Measurements from ENCODE around the gene MUC22. TPM values are rescaled to one million over a fixed set of nuclear protein-coding genes. Genes with fewer than 3 reads are reported as not detected.

MUC22 gene
- total RNA-seq, 1 donor from 2014 or later, result 0.05 TPM

- FAIRE-seq, result no peak
- peaks cover 31% of the 10 kb centered on the region for H3K27me3 Mint-ChIP-seq (ENCODE audit: low read depth, unreplicated experiment)
- no peak overlapping the region for H2AFZ ChIP-seq (ENCODE audit: low read depth, low read length)
These were observed 39.3 kb upstream of the MUC22 start for GRCh38 chr6:30970946-30971345.

DNA sequence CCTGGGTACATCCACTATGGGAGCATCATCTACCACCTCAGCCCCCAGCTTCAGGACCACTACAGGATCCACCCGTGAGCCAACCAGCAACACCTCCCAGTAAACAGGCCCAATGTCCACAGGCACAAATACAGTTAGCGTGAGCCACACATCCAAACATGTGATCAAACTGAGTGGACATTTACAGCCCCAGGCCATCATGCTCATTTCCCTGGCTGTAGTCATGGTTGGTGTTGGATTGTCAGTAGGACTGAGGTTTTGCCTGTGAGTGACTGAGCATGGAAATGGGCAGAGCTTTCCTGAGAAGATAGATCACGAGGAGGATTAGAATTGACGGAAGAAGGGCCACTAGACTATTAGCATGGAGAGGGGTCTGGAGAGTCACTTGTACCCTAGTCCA, 37.5 kb upstream of the MUC22 start:
- no peak overlapping the region for H2AFZ ChIP-seq (ENCODE audit: low read depth, low read length)
- H3K36me3 Mint-ChIP-seq (ENCODE audit: low read depth, unreplicated experiment), result peaks cover 1% of the 10 kb centered on the region
- H4K20me1 ChIP-seq (ENCODE audit: insufficient read depth, low read length), result no peaks in the 10 kb centered on the region
- H3K4me3 Mint-ChIP-seq (ENCODE audit: unreplicated experiment), result no peak overlapping the region
- TF ChIP-seq EZH2 (IDR thresholded peaks at IDR 0.05; ENCODE audit: insufficient read depth, low read length), result no peak
- TF ChIP-seq CTCF (IDR thresholded peaks at IDR 0.05; ENCODE audit: insufficient read depth, low read depth, low read length), result no peak
- no peaks in the 10 kb centered on the region for H3K27me3 ChIP-seq (ENCODE audit: insufficient read depth, low read length)
- H3K36me3 ChIP-seq (ENCODE audit: insufficient read depth, low read length), result no peaks in the 10 kb centered on the region
- H3K27me3 Mint-ChIP-seq (ENCODE audit: low read depth, unreplicated experiment), result peaks cover 25% of the 10 kb centered on the region
- no peaks in the 10 kb centered on the region for H3K79me2 ChIP-seq (ENCODE audit: insufficient read depth, low read length)
- H3K9me3 ChIP-seq (ENCODE audit: insufficient read depth, low read depth, low read length), result no peaks in the 10 kb centered on the region
- DNase-seq (ENCODE audit: low read depth) (no peak), FAIRE-seq (no peak)
- peaks cover 6% of the 10 kb centered on the region for H3K9me3 Mint-ChIP-seq (ENCODE audit: unreplicated experiment)
- H3K4me3 ChIP-seq (ENCODE audit: insufficient read depth, low read depth, low read length), result no peak overlapping the region
- no peak overlapping the region for H3K4me2 ChIP-seq (ENCODE audit: low read length)
- H3K4me1 ChIP-seq (ENCODE audit: insufficient read depth, low read length), result no peaks in the 10 kb centered on the region
- no peak overlapping the region for H3K9ac ChIP-seq (ENCODE audit: low read length)
- H3K27ac ChIP-seq (ENCODE audit: low read depth, low read length), result no peak overlapping the region
- no peaks in the 10 kb centered on the region for H3K4me1 Mint-ChIP-seq (ENCODE audit: low read depth, unreplicated experiment)
- peak overlapping the region; percentile 22 for H3K27ac Mint-ChIP-seq (ENCODE audit: unreplicated experiment)

More at GRCh38 chr6:30970946-30971345, 39.3 kb upstream of the MUC22 start:
- Histone ChIP-seq H3K9me3 (ENCODE audit: insufficient read depth, low read depth, low read length) (no peaks in the 10 kb centered on the region), H3K9ac (ENCODE audit: low read length) (no peak overlapping the region), H3K79me2 (ENCODE audit: insufficient read depth, low read length) (no peaks in the 10 kb centered on the region), H3K4me3 (ENCODE audit: insufficient read depth, low read depth, low read length) (no peak overlapping the region), H3K27ac (ENCODE audit: low read depth, low read length) (no peak overlapping the region), H3K36me3 (ENCODE audit: insufficient read depth, low read length) (no peaks in the 10 kb centered on the region), H3K27me3 (ENCODE audit: insufficient read depth, low read length) (no peaks in the 10 kb centered on the region), H3K4me1 (ENCODE audit: insufficient read depth, low read length) (no peaks in the 10 kb centered on the region), H4K20me1 (ENCODE audit: insufficient read depth, low read length) (no peaks in the 10 kb centered on the region), H3K4me2 (ENCODE audit: low read length) (no peak overlapping the region)
- Mint-ChIP-seq H3K27ac (ENCODE audit: unreplicated experiment) (no peak overlapping the region), H3K9me3 (ENCODE audit: unreplicated experiment) (peaks cover 6% of the 10 kb centered on the region), H3K4me3 (ENCODE audit: unreplicated experiment) (no peak overlapping the region), H3K36me3 (ENCODE audit: low read depth, unreplicated experiment) (peaks cover 3% of the 10 kb centered on the region), H3K4me1 (ENCODE audit: low read depth, unreplicated experiment) (no peaks in the 10 kb centered on the region)
- no peak for TF ChIP-seq EZH2 (IDR thresholded peaks at IDR 0.05; ENCODE audit: insufficient read depth, low read length)
- no peak for TF ChIP-seq CTCF (IDR thresholded peaks at IDR 0.05; ENCODE audit: insufficient read depth, low read depth, low read length)
- DNase-seq (ENCODE audit: low read depth), result no peak

DNA sequence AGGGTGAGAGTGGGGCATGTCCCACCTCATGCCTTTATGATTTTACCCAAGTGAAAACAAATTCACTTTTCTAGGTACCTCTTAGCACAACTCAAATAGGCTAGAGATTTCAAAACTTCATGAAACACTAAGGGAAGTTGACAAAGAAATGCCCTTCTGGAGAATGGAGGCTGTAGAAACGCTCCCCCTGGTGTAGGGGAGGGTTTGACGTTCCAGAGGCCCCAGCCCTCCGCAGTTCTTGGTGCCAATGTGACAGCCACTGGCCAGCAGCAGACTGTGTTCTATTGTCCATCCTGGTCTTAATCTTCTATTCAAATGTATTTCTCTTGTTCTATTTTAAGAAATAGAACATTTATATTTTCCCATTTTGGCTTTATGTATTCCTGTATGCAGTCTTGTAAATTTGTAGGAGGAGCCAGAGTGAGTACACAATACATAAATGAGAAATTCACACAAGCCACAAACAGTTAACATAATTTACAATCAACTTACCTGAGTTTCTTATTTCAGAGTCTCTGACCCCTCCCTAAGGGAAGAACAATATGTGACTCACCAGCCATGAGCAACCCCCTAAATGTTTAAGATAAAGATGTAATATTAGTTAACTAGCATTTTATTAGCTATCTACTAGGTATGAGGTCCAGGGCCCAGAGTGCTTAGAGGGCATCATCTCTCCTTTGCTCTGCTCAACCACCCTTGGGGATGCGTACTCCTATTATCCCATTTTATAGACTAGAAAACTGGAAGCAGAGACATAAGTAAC, 35.6 kb upstream of the MUC22 start:
- H3K27ac ChIP-seq (ENCODE audit: low read depth, low read length), result no peak overlapping the region

More for the DNA sequence above, 35.6 kb upstream of the MUC22 start:
- Histone ChIP-seq H3K36me3 (ENCODE audit: insufficient read depth, low read length) (no peaks in the 10 kb centered on the region), H2AFZ (ENCODE audit: low read depth, low read length) (no peak overlapping the region), H3K79me2 (ENCODE audit: insufficient read depth, low read length) (no peaks in the 10 kb centered on the region), H3K4me2 (ENCODE audit: low read length) (no peak overlapping the region), H3K4me3 (ENCODE audit: insufficient read depth, low read depth, low read length) (no peak overlapping the region), H3K9ac (ENCODE audit: low read length) (no peak overlapping the region), H3K4me1 (ENCODE audit: insufficient read depth, low read length) (no peaks in the 10 kb centered on the region), H4K20me1 (ENCODE audit: insufficient read depth, low read length) (no peaks in the 10 kb centered on the region), H3K27me3 (ENCODE audit: insufficient read depth, low read length) (no peaks in the 10 kb centered on the region), H3K9me3 (ENCODE audit: insufficient read depth, low read depth, low read length) (no peaks in the 10 kb centered on the region)
- Mint-ChIP-seq H3K36me3 (ENCODE audit: low read depth, unreplicated experiment) (peaks cover 1% of the 10 kb centered on the region), H3K4me1 (ENCODE audit: low read depth, unreplicated experiment) (peaks cover 2% of the 10 kb centered on the region), H3K9me3 (ENCODE audit: unreplicated experiment) (peaks cover 4% of the 10 kb centered on the region), H3K27me3 (ENCODE audit: low read depth, unreplicated experiment) (peaks cover 23% of the 10 kb centered on the region), H3K27ac (ENCODE audit: unreplicated experiment) (no peak overlapping the region), H3K4me3 (ENCODE audit: unreplicated experiment) (no peak overlapping the region)
- no peak for FAIRE-seq
- TF ChIP-seq EZH2 (IDR thresholded peaks at IDR 0.05; ENCODE audit: insufficient read depth, low read length), result no peak
- no peak for TF ChIP-seq CTCF (IDR thresholded peaks at IDR 0.05; ENCODE audit: insufficient read depth, low read depth, low read length)
- DNase-seq (ENCODE audit: low read depth), result no peak
